Astrocyte of the hippocampus (primary cell): Measurements from ENCODE around the gene TMX3.

ENCODE experiments used
- DNase-seq: peaks from one replicate; pipeline ENCODE4 v3.0.0; 2011; ENCODE audit warnings: low read depth, low spot score

TMX3 gene

GRCh38 chr18:68707646-68708045 lies 7.3 kb downstream of the TMX3 start:
- no peak for DNase-seq

- DNase-seq = no peak
Measured at GRCh38 chr18:68705119-68705518, 9.8 kb downstream of the TMX3 start.

GRCh38 chr18:68703326-68703725 lies 11.6 kb downstream of the TMX3 start:
- no peak for DNase-seq

GRCh38 chr18:68701353-68701752 lies 13.6 kb downstream of the TMX3 start:
- no peak for DNase-seq

- DNase-seq = no peak
Measured at GRCh38 chr18:68699043-68699442, 15.9 kb downstream of the TMX3 start.

- DNase-seq = no peak
Measured at GRCh38 chr18:68696937-68697336, 18.0 kb downstream of the TMX3 start.

GRCh38 chr18:68694316-68694715 lies 20.6 kb downstream of the TMX3 start:
- no peak for DNase-seq

- DNase-seq = no peak
Measured at GRCh38 chr18:68693091-68693815, 21.7 kb downstream of the TMX3 start.

GRCh38 chr18:68679528-68679927 lies 35.4 kb downstream of the TMX3 start:
- DNase-seq = no peak

GRCh38 chr18:68676913-68677312 lies 38.0 kb downstream of the TMX3 start:
- no peak for DNase-seq

- DNase-seq = no peak
Measured at GRCh38 chr18:68667121-68667520, 47.8 kb downstream of the TMX3 start.

- no peak for DNase-seq
Measured at GRCh38 chr18:68666381-68666780, 48.5 kb downstream of the TMX3 start.

- no peak for DNase-seq
Measured at GRCh38 chr18:68665628-68666027, 49.3 kb downstream of the TMX3 start.

GRCh38 chr18:68662754-68663153 lies 52.2 kb downstream of the TMX3 start:
- peak; percentile 39 for DNase-seq

- peak; percentile 60 for DNase-seq
Measured at GRCh38 chr18:68660354-68661183, 54.3 kb downstream of the TMX3 start.

- DNase-seq = no peak
Measured at GRCh38 chr18:68648191-68648590, 66.7 kb downstream of the TMX3 start.

- DNase-seq = no peak
Measured at GRCh38 chr18:68642003-68642402, 72.9 kb downstream of the TMX3 start.

GRCh38 chr18:68640861-68641260 lies 74.0 kb downstream of the TMX3 start:
- DNase-seq = no peak

- DNase-seq = no peak
Measured at GRCh38 chr18:68638613-68639012, 76.3 kb downstream of the TMX3 start.

GRCh38 chr18:68627812-68628211 lies 87.1 kb downstream of the TMX3 start:
- no peak for DNase-seq
